DMS 273 (cell line): ENCODE data around the gene IKBKE.
A peak's percentile ranks its signal among the peaks of the same experiment; 100 is the strongest.

Experiments
- DNase-seq: peaks from one replicate; lab custom pipeline; 2025; ENCODE audit not compliant: unreplicated experiment; lab: John Stamatoyannopoulos, UW

Gene IKBKE

GRCh38 chr1:206453111-206453510, 17.2 kb upstream of the IKBKE start:
- DNase-seq = no peak

- no peak for DNase-seq
Observed at GRCh38 chr1:206455289-206455665, 15.0 kb upstream of the IKBKE start.

GRCh38 chr1:206455666-206456344, 14.5 kb upstream of the IKBKE start:
- DNase-seq = peak; percentile 61

GRCh38 chr1:206456577-206457370, 13.5 kb upstream of the IKBKE start:
- no peak for DNase-seq

- DNase-seq = no peak
Observed at GRCh38 chr1:206457408-206458120, 12.7 kb upstream of the IKBKE start.

- DNase-seq = no peak
Observed at GRCh38 chr1:206459703-206460102, 10.6 kb upstream of the IKBKE start.

- DNase-seq = no peak
Observed at GRCh38 chr1:206460836-206461426, 9.3 kb upstream of the IKBKE start.

- peak; percentile 86 for DNase-seq
Observed at GRCh38 chr1:206461602-206462455, 8.4 kb upstream of the IKBKE start.

GRCh38 chr1:206463137-206463536, 7.1 kb upstream of the IKBKE start:
- DNase-seq = no peak

- no peak for DNase-seq
Observed at GRCh38 chr1:206463911-206464310, 6.4 kb upstream of the IKBKE start.

- DNase-seq = peak; percentile 26
Observed at GRCh38 chr1:206464456-206464964, 5.8 kb upstream of the IKBKE start.

GRCh38 chr1:206465951-206466350, 4.3 kb upstream of the IKBKE start:
- no peak for DNase-seq

- DNase-seq = no peak
Observed at GRCh38 chr1:206466840-206467649, 3.2 kb upstream of the IKBKE start.

- no peak for DNase-seq
Observed at GRCh38 chr1:206467915-206468314, 2.4 kb upstream of the IKBKE start.

- no peak for DNase-seq
Observed at GRCh38 chr1:206468571-206468970, 1.7 kb upstream of the IKBKE start.

GRCh38 chr1:206469411-206469932, 804 bp upstream of the IKBKE start:
- DNase-seq = no peak

- DNase-seq = no peak
Observed at GRCh38 chr1:206470692-206471414, 577 bp downstream of the IKBKE start.

GRCh38 chr1:206471415-206471801, 1.1 kb downstream of the IKBKE start:
- DNase-seq = no peak

- no peak for DNase-seq
Observed at GRCh38 chr1:206472024-206472423, 1.7 kb downstream of the IKBKE start.
